K562 (cell line): Measurements from ENCODE around the gene SLC6A9. TPM values are rescaled to one million over a fixed set of nuclear protein-coding genes. Genes with fewer than 3 reads are reported as not detected.

ENCODE experiments used
- ATAC-seq: fragments of 200-7000 bp; cut with Tn5 transposase; 3 replicates; pipeline ENCODE4 v1.9.1; 2020; ENCODE audit warnings: moderate library complexity
- BruUV-seq: library from RNA; stranded (reverse); fragments of 400-500 nt; replicated peaks from 2 replicates; lab custom pipeline; 2021; lab: Mats Ljungman, UMichigan
- CTCF ChIA-PET: fragments of 300-600 bp; formaldehyde crosslinking; extraction: SDS; loops from one replicate; lab custom pipeline; 2021; ENCODE audit warnings: low intra/inter-chr PET ratio; lab: Yijun Ruan, JAX
- POLR2A ChIA-PET: fragments of 300-600, 350-650 bp; sonication (Branson Sonifier 250); formaldehyde crosslinking; extraction: SDS; loops from one replicate; lab custom pipeline; 2021; ENCODE audit warnings: antibody characterized with exemption, inconsistent platforms; lab: Yijun Ruan, JAX
- DNase-seq, 4 experiments: peaks; one replicate each; pipeline versions ENCODE4 v3.0.0 to v3.0.0-alpha.2; 2011 to 2018; ENCODE audit warnings: low spot score in 3 of 4, mixed read lengths in 3 of 4; ENCODE audit errors: extremely low read depth in 1 of 4
- FAIRE-seq: peaks from 2 replicates; lab custom pipeline; 2011; peaks lifted over from hg19 to GRCh38; lab: Jason Lieb, UNC
- H2AFZ ChIP-seq: 2 replicates; pipeline ENCODE4 v1.6.0; 2011; ENCODE audit warnings: low read depth, low read length, control low read depth, inconsistent platforms
- H3K27ac ChIP-seq: fragments of 200-600 bp; 3 replicates; pipeline ENCODE4 v1.8.0; 2011; ENCODE audit warnings: low read depth, mild to moderate bottlenecking, control low read depth, inconsistent platforms, low read length, moderate library complexity, mixed read lengths; ENCODE audit errors: extremely low read depth
- H3K27me3 ChIP-seq, 2 experiments: fragments of 300-600 bp in 1 of 2; 2 replicates in 1 of 2; 3 replicates in 1 of 2; pipeline versions ENCODE4 v1.6.0 to v1.8.0; 2011; ENCODE audit warnings: inconsistent platforms in 2 of 2, low read length in 2 of 2, mild to moderate bottlenecking in 1 of 2, mixed read lengths in 1 of 2, moderate library complexity in 1 of 2; ENCODE audit not compliant: control insufficient read depth in 2 of 2, insufficient read depth in 2 of 2
- H3K36me3 ChIP-seq: fragments of 300-600 bp; 3 replicates; pipeline ENCODE4 v1.8.0; 2011; ENCODE audit warnings: mild to moderate bottlenecking, low read length, inconsistent platforms; ENCODE audit not compliant: control insufficient read depth, insufficient read depth
- H3K4me1 ChIP-seq, 2 experiments: fragments of 200-600 bp in 1 of 2; replicated peaks in 1 of 2; 2 replicates in 1 of 2; 3 replicates in 1 of 2; pipeline versions ENCODE4 v1.5.1 to v1.8.0; 2011; ENCODE audit warnings: inconsistent platforms in 2 of 2, low read length in 2 of 2, mild to moderate bottlenecking in 1 of 2, mixed read lengths in 1 of 2, moderate library complexity in 1 of 2; ENCODE audit not compliant: control insufficient read depth in 2 of 2, insufficient read depth in 2 of 2
- H3K4me2 ChIP-seq: 2 replicates; pipeline ENCODE4 v1.6.1; 2011; ENCODE audit warnings: low read length, control low read depth, inconsistent platforms, mixed read lengths; ENCODE audit not compliant: insufficient read depth
- H3K4me3 ChIP-seq: fragments of 200-600 bp; sonication (generic), shearing (Covaris generic); 2 replicates; pipeline ENCODE4 v1.5.1; 2016; ENCODE audit warnings: control low read depth, inconsistent platforms
- H3K79me2 ChIP-seq: fragments of 200-600 bp; 3 replicates; pipeline ENCODE4 v1.8.0; 2011; ENCODE audit warnings: low read length, inconsistent platforms; ENCODE audit not compliant: control insufficient read depth, insufficient read depth
- H3K9ac ChIP-seq, 2 experiments: 2 replicates each; pipeline versions ENCODE4 v1.6.0 to v1.6.1; 2011; ENCODE audit warnings: low read depth in 2 of 2, low read length in 2 of 2, control low read depth in 1 of 2, inconsistent platforms in 1 of 2, mild to moderate bottlenecking in 1 of 2, mixed read lengths in 1 of 2; ENCODE audit not compliant: insufficient read depth in 1 of 2
- H3K9me1 ChIP-seq: one replicate; pipeline ENCODE4 v1.6.0; 2011; ENCODE audit warnings: inconsistent platforms, mild to moderate bottlenecking, low read length, moderate library complexity; ENCODE audit not compliant: control insufficient read depth, insufficient read depth
- H3K9me3 ChIP-seq: replicated peaks from 2 replicates; pipeline ENCODE4 v1.5.1; 2011; ENCODE audit warnings: low read depth, low read length, inconsistent platforms; ENCODE audit not compliant: control insufficient read depth, insufficient read depth
- H4K20me1 ChIP-seq: replicated peaks from 2 replicates; pipeline ENCODE4 v1.6.1; 2011; ENCODE audit warnings: low read length, inconsistent platforms, mixed read lengths; ENCODE audit not compliant: control insufficient read depth, insufficient read depth
- CSDE1 ChIP-seq, 2 experiments: fragments of 450-650 bp; IDR thresholded peaks; 2 replicates each; pipeline ENCODE4 v1.6.1; 2016; ENCODE audit warnings: mild to moderate bottlenecking in 1 of 2
- HCFC1 ChIP-seq: IDR thresholded peaks from 2 replicates; pipeline ENCODE4 v1.6.1; 2012; ENCODE audit warnings: low read depth, low read length, improper control_type of control experiment
- KAT7 ChIP-seq: sonication (generic); formaldehyde crosslinking; IDR thresholded peaks from 2 replicates; pipeline ENCODE4 v1.8.0; 2022; ENCODE audit warnings: missing genetic modification reagents, mild to moderate bottlenecking, borderline replicate concordance
- KHSRP ChIP-seq: fragments of 450-650 bp; IDR thresholded peaks from 2 replicates; pipeline ENCODE4 v1.6.1; 2017
- LCOR ChIP-seq: sonication (generic); formaldehyde crosslinking; IDR thresholded peaks from 2 replicates; pipeline ENCODE4 v1.8.0; 2022; ENCODE audit warnings: mild to moderate bottlenecking, missing genetic modification reagents
- PCBP2 ChIP-seq: fragments of 200-400 bp; formaldehyde crosslinking; IDR thresholded peaks from 2 replicates; pipeline ENCODE4 v1.6.1; 2018; ENCODE audit warnings: low read length, low read depth, mild to moderate bottlenecking, moderate library complexity; ENCODE audit not compliant: poor library complexity, severe bottlenecking
- PYGO2 ChIP-seq: fragments of 450-650 bp; IDR thresholded peaks from 2 replicates; pipeline ENCODE4 v1.6.1; 2016; ENCODE audit warnings: mild to moderate bottlenecking, missing genetic modification characterization, moderate library complexity, missing compliant biosample characterization
- RFX7 ChIP-seq: fragments of 250-450 bp; sonication (Bioruptor Pico); IDR thresholded peaks from 2 replicates; pipeline ENCODE4 v1.5.1; 2021; ENCODE audit warnings: mild to moderate bottlenecking
- ZNF232 ChIP-seq: sonication (generic); formaldehyde crosslinking; IDR thresholded peaks from 2 replicates; pipeline ENCODE4 v1.8.0; 2022; ENCODE audit warnings: mild to moderate bottlenecking, missing genetic modification reagents
- ZNF311 ChIP-seq: fragments of 250-450 bp; sonication (Bioruptor Pico); IDR thresholded peaks from 2 replicates; pipeline ENCODE4 v1.4.0; 2020; ENCODE audit warnings: mild to moderate bottlenecking, moderate library complexity
- WGBS: fragments of 100-300 bp; shearing (Covaris generic); methylation state at CpG from one replicate; pipeline ENCODE4 v1.1.6; 2016; ENCODE audit warnings: low coverage, mixed read lengths; ENCODE audit not compliant: insufficient coverage; ENCODE audit errors: missing lambda C conversion rate; 5-methylcytosine and 5-hydroxymethylcytosine counted together
- in situ Hi-C: fragments of 300-500 bp; cut with MboI; formaldehyde crosslinking; loops from 4 replicates; pipeline ENCODE4 v1.15.0; 2018; ENCODE audit warnings: inconsistent platforms, mixed read lengths
- intact Hi-C: fragments of 100-400 bp; cut with micrococcal nuclease; formaldehyde crosslinking; loops from 2 replicates; pipeline ENCODE4 v1.14.2; 2022
- polyA plus RNA-seq, 8 experiments: library from polyadenylated mRNA; depleted of rRNA in 4 of 8; stranded (reverse) in 5 of 8; unstranded in 3 of 8; fragments of >200 nt; fragmentation: Nextera tagmentation in 2 of 8; fragmentation: Illumina TruSeq in 1 of 8; extraction: Ambion mirVana in 2 of 8; extraction: Trizol in 1 of 8; gene quantifications; 2 replicates each; pipeline versions ENCODE4 v1.2.1 to v1.2.3, GENCODE V29; 2011 to 2014; ENCODE audit warnings: inconsistent platforms in 1 of 8, missing spikeins in 1 of 8
- total RNA-seq, 7 experiments: library from RNA; depleted of rRNA in 6 of 7; stranded (reverse); fragments of >200 nt in 6 of 7; fragmentation: Illumina TruSeq in 2 of 7; extraction: Trizol in 2 of 7; gene quantifications; 2 replicates each; pipeline versions ENCODE4 v1.2.1 to v1.2.3, GENCODE V29; 2011 to 2021; ENCODE audit warnings: low replicate concordance in 1 of 7
- TF ChIP-seq, protein P1 (sequence below): fragments of 450-650 bp; formaldehyde crosslinking; IDR thresholded peaks from 2 replicates; pipeline ENCODE4 v1.4.0; 2020; ENCODE audit warnings: mild to moderate bottlenecking
- TF ChIP-seq, protein P2 (sequence below): fragments of 250-450 bp; sonication (Bioruptor Pico); IDR thresholded peaks from 2 replicates; pipeline ENCODE4 v1.4.0; 2020; ENCODE audit warnings: mild to moderate bottlenecking, moderate library complexity

Gene SLC6A9
- total and polyA plus RNA-seq, 9 of the 15 experiments (the other 6 are each of a cell fraction or from before 2014, with no cell fraction given): 0.17 to 18.7 (median 2.9) TPM

DNA sequence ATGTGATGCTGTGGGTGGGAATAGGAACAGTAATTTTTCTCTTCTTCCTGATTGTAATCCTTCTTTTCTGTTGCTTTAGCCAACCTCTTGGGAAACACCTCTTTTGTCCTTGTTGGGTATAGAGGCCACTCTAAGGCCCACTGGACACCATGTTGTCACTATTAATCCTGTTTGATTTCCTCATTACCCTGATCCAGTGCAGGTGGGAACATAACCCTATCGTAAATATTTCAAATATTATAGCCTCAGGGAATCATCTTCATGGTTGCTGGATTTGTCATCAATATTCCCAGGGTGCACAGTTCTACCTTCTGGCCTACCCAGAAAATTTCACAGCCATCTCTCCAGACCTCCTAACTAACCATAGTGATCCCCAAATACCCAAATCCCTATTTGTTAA lies 27.9 kb upstream of the SLC6A9 start:
- no peaks in the 10 kb centered on the region; a peak in 1 of 5 replicates for H3K4me1 ChIP-seq
- intact Hi-C loops: no loop called here
- DNase-seq: no peak
- no peak overlapping the region for H3K9ac ChIP-seq
- no peaks in the 10 kb centered on the region for H3K9me3 ChIP-seq
- TF ChIP-seq ZNF232 (CRISPR knock-in tag) (no peak), PCBP2 (no peak), HCFC1 (no peak), LCOR (no peak), KHSRP (no peak), ZNF311 (CRISPR knock-in tag) (no peak), RFX7 (CRISPR knock-in tag) (no peak), PYGO2 (no peak), CSDE1 (IDR thresholded peaks at IDR 0.05) (no peak), KAT7 (CRISPR knock-in tag) (no peak)
- TF ChIP-seq, protein P1, sequence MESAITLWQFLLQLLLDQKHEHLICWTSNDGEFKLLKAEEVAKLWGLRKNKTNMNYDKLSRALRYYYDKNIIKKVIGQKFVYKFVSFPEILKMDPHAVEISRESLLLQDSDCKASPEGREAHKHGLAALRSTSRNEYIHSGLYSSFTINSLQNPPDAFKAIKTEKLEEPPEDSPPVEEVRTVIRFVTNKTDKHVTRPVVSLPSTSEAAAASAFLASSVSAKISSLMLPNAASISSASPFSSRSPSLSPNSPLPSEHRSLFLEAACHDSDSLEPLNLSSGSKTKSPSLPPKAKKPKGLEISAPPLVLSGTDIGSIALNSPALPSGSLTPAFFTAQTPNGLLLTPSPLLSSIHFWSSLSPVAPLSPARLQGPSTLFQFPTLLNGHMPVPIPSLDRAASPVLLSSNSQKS (CRISPR knock-in tag): no peak
- TF ChIP-seq, protein P2, sequence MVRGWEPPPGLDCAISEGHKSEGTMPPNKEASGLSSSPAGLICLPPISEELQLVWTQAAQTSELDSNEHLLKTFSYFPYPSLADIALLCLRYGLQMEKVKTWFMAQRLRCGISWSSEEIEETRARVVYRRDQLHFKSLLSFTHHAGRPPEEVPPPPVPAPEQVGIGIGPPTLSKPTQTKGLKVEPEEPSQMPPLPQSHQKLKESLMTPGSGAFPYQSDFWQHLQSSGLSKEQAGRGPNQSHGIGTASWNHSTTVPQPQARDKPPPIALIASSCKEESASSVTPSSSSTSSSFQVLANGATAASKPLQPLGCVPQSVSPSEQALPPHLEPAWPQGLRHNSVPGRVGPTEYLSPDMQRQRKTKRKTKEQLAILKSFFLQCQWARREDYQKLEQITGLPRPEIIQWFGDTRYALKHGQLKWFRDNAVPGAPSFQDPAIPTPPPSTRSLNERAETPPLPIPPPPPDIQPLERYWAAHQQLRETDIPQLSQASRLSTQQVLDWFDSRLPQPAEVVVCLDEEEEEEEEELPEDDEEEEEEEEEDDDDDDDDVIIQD: no peak
- TF ChIP-seq, all 486 proteins: peak for 0
- H2AFZ ChIP-seq: 0 out of 2 replicates have a peak overlapping the region, but pooled peaks have one; percentile 3
- in situ Hi-C loops: no loop called here
- no peak overlapping the region for H3K4me2 ChIP-seq
- ChIA-PET CTCF (interaction anchor here (0.6 kb wide), 1 partner anchor 14 kb away, joined by 3 read pairs; no protein-coding TSS in a partner anchor), POLR2A (no interaction called here)
- FAIRE-seq: no peak
- peaks cover 2 to 4% of the 10 kb centered on the region in 2 experiments; a peak in 2 of 5 replicates for H3K27me3 ChIP-seq
- no peaks in the 10 kb centered on the region for H3K36me3 ChIP-seq
- 42% methylated on average over 1 of the region's 1 CpG for WGBS
- no TSS peak for BruUV-seq
- no peak overlapping the region for H3K27ac ChIP-seq
- H4K20me1 ChIP-seq: no peaks in the 10 kb centered on the region
- no peaks in the 10 kb centered on the region for H3K9me1 ChIP-seq
- H3K4me3 ChIP-seq: no peak overlapping the region
- H3K79me2 ChIP-seq: no peaks in the 10 kb centered on the region
- no peak for ATAC-seq
